Astrocyte (in vitro differentiated cells and primary cell): ENCODE results near the gene GAB2.

ENCODE experiments used
- EZH2 ChIP-seq: IDR thresholded peaks from 2 replicates; pipeline ENCODE4 v1.6.1; 2012; ENCODE audit warnings: mild to moderate bottlenecking, low read length, inconsistent platforms; ENCODE audit not compliant: insufficient read depth
- TF ChIP-seq, protein P1 (sequence below): IDR thresholded peaks from 2 replicates; pipeline ENCODE4 v1.5.1; 2011; ENCODE audit warnings: low read depth, mild to moderate bottlenecking, inconsistent platforms, low read length, moderate library complexity; ENCODE audit not compliant: insufficient read depth

- TF ChIP-seq, protein P1, sequence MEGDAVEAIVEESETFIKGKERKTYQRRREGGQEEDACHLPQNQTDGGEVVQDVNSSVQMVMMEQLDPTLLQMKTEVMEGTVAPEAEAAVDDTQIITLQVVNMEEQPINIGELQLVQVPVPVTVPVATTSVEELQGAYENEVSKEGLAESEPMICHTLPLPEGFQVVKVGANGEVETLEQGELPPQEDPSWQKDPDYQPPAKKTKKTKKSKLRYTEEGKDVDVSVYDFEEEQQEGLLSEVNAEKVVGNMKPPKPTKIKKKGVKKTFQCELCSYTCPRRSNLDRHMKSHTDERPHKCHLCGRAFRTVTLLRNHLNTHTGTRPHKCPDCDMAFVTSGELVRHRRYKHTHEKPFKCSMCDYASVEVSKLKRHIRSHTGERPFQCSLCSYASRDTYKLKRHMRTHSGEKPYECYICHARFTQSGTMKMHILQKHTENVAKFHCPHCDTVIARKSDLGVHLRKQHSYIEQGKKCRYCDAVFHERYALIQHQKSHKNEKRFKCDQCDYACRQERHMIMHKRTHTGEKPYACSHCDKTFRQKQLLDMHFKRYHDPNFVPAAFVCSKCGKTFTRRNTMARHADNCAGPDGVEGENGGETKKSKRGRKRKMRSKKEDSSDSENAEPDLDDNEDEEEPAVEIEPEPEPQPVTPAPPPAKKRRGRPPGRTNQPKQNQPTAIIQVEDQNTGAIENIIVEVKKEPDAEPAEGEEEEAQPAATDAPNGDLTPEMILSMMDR, result no peak
- no peak for TF ChIP-seq EZH2
These were observed 177.8 kb downstream of the GAB2 start for GRCh38 chr11:78239781-78240180.
